Stimulated activated CD4-positive, alpha-beta T cell treated with anti-CD3 and anti-CD28 coated beads, Interleukin-15, amount 100 ng/mL, for 48 hours (primary cell): ENCODE results near the gene FSTL5.

ENCODE experiments used
- DNase-seq, 2 donors: peaks; one replicate each; pipeline ENCODE4 v3.0.0-alpha.2; 2020; ENCODE audit warnings: low read depth in 2 of 2

Gene FSTL5

DNA sequence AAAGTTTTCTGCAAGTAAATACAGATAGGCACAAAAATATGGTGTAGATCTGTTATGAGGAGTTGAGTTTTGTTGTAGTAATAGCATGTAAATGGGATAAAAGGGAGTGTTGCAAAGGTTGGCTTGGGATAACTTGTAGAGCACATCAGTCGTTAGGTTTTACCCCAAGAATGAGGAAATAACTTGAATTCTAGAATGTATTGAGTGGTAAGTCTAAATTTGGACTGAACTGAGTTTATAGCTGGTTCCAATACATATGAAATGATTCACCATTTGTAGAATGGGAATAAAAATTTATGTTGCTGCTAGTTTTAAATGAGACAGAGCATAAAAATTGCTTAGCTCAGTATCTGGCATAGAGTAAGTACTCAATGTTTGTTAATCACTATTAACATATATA, 719.2 kb downstream of the FSTL5 start:
- no peak for DNase-seq

DNA sequence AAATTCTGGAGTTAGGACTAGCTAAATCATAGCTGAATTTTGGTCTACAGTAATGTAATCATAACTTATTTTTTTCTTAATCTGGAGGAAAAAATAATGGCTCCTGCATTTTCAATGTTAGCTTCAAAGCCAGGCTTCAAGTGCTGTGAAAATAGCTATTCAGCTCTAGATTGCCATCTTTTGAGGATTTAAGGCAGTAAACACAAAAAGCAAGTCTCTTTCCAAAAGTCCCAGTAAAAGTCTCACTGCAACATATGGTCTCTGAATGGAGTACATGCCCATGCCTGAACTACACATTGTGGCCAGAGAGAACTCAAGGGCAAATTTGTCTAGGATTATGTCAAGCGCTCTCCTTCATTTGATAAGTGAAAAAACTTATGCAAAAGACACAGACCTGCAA, 720.9 kb downstream of the FSTL5 start:
- no peak for DNase-seq

DNA sequence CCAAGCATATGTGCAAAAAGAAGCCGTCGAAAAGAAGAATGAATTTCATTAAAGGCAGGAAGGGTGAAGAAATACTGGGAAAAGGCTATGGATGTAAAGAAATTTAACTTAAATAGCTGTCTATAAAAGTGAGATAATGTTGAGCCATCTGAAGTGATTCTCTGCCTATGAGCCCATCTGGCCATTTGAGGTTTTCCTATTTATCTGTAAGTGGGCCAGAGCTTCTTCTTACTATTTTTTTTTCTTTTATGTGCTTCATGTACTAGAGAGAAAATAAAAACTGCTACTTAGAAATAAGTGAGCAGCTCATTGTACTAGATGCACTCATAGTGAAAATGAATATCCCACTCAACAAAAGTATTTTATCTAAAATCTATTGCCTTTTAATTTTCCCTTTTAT, 725.7 kb downstream of the FSTL5 start:
- DNase-seq = no peak

DNA sequence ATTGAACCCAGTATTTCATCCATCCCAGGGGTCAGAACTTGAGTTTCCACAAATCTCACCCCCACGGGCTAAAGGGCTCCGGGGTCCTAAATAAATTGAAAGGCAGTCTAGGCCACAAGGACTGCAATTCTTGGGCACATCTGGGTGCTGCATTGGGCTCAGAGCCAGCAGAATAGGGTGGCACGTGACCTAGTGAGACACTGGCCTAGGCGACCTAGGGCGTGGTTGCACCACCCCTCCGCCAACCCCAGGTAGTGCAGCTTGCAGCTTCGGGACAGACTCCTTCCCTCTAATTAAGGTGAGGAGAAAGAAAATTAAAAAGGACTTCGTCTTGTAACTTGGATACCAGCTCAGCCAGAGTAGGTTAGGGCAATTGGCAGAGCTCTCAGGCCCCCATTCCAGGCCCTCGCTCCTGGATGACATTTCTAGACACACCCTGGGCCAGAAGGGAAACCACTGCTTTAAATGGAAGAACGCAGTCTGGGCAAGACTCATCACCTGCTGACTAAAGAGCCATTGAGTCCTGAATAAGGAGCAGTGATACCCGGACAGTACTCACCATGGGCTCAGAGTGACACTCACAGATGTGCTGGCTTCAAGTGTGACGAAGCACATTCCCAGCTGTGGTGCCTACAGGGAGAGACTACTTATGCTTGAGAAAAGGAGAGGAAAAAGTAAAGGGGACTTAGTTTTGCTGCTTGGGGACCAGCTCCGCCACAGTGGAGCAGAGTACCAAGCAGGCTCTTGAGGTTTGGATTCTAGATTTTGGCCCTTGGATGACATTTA, 735.4 kb downstream of the FSTL5 start:
- DNase-seq = no peak

DNA sequence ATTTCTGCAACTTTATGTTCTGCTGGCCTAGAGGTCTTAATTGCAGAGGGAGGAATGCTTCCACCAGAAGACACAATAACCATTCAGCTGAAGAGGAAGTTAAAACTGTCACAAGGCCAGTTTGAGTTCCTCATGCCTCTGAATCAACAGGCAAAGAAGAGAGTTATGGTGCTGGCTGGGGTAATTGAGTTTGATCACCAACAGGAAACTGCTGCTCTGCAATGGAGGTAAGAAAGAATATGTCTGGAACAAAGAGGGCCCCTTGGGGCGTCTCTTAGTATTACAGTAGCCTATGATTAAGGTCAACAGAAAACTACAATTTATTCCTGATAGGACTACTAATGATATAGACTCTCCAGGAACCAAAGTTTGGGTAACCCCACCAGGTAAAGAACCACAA, 744.0 kb downstream of the FSTL5 start:
- no peak for DNase-seq

DNA sequence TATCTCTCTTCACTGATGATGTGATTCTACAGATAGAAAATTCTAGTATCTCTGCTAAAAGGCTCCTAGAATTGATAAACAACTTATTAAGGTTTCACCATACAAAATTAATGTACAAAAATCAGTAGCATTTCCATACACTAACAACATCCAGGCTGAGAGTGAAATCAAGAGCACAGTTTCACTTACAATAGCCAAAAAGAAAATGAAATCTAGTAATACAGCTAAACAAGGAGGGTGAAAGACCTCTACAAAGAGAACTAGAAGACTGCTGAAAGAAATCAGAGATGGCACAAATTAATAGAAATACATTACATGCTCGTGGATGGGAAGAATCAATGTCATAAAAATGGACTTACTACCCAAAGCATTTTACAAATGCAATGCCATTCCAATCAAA, 751.9 kb downstream of the FSTL5 start:
- no peak for DNase-seq

DNA sequence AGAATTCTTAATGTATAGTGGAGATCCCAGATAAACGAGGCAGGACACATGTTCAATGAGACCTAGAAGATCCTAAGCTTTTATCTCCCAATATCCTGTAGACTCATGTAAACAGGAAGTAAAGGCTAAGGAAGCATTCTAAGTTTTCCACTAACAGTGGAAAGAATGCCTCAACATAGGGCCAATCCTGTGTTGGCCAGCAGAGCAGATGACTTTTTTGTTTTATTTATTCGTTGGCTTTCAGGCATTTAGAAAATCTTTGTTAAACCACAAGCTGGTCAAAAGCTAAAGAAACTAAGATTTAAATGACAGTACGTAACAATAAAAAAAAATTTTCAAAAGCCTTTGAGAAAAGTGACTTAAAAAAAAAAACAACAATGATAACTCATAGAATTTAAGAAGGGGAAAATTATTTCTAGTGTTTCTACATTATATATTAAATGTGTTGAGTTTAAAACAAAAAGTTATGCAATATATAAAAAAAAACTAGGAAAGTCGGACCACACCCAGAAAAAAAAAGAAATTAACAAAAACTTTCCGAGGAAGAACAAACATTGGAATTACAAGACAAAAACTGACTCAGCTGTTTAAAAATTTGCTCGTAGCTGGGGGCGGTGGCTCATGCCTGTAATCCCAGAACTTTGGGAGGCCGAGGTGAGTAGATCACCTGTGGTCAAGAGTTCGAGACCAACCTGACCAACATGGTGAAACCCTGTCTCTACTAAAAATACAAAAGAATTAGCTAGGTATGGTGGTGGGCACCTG, 759.3 kb downstream of the FSTL5 start:
- DNase-seq = no peak

DNA sequence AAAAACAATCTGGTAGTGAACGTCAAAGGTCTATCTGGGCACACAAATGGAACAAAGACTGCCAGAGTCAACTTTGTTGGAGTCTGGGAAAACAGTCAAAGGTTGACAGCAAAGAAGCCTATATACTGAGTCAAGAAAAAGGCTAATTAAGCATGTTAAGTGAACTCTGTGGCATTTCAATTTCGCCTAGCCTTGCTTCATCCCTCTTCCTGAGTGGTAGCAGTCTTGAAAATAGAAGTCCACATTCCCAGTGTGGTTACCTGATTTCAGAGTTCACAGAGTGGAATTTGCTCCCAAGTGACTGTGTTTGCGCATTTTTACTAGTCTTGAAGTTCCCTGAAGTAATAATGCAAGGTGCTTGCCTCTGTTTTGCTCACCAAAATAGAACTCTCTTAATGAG, 760.0 kb downstream of the FSTL5 start:
- DNase-seq = no peak

DNA sequence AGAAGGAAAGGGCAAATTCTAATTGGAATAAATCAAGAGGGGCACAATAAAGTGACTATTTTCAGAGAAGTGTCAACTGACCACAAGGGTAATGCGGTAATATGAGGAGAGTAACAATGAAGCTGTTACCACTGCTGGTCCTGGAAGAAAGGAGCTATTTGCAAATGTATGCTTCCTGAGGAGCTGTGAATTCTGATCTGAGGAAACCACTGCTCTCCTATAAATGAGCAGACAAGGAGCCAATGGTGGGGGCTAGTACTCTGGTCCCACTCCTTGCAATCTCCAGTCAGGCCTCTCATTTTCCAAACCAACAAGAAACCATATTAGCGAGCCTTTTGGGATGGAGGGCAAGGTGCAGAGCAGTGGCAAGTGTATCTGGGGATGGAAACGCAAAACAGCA, 770.2 kb downstream of the FSTL5 start:
- DNase-seq = no peak

DNA sequence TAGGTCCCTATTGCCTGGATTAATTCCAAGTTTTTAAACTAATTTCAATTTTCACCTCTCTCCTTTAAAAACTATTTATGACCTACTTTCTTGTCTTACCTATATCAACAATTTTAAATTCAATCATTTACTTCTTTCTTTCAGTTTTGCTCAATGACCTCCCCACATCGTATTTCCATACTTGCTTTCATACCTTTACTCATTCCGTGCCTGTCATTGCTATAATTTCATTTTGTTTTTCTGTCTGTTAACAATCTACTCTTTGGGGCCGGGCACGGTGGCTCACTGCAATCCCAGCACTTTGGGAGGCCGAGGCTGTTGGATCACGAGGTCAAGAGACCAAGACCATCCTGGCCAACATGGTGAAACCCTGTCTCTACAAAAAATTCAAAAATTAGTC, 781.1 kb downstream of the FSTL5 start:
- DNase-seq = no peak

DNA sequence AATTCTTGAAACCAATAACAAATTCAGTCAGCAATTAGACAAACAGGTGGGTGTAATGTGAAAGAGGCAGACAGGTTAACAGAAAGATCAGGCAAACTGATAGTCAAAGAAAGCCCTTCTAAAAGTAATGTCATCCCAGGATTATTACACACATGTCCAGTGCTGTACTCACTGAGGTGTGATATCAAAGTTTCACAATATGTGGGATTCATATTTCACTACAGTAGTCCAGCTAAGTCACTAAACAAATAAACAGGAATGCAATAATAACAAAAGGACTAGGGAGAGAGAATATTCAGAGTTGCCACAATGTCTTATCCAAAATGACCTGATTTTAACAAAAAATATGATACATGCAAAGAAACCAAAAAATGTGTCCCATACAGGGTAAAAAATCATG, 787.5 kb downstream of the FSTL5 start:
- DNase-seq = no peak

DNA sequence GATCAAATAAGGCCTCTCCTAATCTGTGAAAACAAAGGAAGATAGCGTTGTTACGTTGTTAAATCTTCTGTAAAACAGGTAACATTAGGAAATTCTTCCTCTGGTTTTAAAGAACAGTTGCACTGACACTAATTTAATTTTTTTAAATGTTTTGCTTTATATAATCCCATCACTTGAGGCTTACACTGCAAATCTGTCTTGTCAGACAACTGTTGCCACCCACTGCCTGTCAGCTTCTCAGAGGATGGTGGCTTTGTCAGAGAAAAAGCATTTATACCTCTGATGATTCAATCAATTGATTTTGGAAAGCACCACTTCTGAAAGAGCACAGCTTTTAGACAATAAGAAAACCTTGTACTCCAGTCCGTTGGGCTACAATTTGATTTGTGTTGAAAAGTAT, 799.1 kb downstream of the FSTL5 start:
- no peak for DNase-seq

DNA sequence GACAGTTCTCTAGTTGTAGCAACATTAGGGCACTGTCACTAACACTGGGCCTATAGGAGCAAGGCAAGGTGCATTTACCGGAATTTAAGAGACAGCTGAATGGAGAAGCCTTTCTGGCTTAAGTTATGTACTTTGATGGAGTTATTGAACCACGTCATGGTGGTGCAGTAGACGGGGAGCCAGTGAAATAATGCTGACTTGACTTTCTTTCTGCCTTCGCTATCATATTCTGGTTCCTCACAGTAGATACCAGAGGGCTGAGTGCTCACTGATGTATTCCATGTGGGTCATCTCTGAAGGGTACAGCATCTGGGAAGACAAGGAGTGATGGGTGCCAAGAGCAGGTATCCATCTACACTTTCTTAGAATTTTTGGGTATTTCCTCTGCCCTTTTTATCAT, 802.8 kb downstream of the FSTL5 start:
- no peak for DNase-seq

DNA sequence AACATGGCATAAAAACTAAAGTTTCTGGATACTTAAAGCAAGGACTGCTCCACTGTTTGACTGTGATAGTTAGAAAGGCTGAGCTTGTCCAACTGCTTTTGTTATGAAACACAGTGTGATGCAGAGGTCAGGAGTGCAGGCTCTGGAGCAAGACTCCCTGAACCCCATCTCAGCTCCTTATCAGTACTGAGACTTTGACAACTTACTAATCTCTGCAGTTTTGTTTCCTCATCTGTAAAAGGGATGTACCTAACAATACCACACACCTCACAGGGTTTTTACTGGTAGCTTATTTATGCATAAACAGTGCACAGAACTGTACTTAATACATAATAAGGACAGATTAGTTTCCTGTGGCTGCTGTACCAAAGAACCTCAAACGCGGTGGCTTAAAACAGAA, 804.3 kb downstream of the FSTL5 start:
- no peak for DNase-seq

DNA sequence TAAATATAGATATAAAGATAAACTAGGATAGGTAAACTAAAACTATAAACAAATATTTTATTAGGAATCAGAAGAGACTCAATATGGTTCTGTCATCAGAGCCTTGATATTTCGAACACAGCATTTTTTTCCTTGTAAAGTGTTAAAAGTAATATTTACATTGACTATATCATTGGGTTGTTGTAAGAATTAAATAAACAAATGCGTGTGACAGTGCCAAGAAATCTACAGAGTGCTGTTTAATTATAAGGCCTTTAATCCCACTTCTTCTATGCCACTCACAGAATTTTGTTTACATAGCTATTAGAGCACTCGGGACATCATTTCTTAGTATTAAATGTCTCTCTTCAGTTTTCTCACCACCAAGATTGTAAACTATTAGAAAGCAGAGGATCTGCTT, 807.4 kb downstream of the FSTL5 start:
- no peak for DNase-seq

DNA sequence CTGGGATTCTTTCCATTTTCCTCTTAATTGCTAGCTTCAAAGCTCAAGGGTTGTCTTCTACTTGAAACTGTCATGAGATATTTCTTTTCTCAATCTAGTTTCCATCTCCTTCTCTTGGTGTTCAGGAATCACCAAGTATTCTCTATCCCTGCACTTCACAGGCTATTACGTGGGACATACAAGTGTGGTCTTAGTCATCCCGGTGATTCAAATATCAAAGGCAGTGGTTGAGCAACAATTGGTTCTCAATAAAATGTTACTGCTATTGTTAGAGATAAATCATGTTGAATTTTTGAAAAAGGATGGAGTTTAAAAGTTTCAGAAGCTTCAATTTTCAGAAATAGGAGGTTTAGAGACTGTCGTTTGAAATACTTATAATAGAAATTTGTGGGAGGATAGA, 812.9 kb downstream of the FSTL5 start:
- no peak for DNase-seq

DNA sequence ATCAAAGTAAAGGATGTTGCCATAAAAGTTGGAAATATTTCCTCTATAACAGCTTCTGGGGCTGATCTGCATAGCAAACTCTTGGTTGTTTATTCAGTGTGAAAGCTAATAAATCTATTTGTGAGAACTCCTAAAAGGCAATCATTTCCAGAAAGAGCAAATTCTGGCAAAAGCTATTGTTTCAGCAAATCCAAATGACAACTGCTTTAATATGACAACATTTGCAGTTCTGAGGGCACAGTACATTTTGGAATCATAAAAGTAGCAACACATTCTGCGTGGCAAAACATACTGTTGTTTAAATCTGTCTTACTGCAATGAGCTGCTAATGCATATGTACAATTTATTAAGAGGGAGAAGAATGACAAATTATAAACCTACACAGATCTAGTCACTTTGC, 818.1 kb downstream of the FSTL5 start:
- no peak for DNase-seq

DNA sequence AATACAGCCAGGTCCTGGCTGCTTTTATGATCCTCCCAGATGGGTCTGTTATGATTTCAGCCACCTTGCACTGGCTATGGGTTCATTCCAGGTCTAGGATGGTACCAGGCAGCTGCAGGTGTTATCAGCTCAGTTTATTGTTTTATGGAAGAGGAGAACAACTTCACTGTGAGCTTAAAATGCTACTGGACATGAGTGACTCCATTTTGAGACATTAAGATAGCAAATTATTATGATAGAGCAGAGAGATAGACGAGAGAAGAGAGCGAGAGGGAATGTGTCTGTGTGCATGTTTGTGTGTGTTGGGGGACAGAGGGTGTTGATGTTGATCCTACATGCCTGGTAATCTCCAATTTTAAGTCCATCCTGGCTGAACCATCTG, 820.2 kb downstream of the FSTL5 start:
- DNase-seq = no peak

DNA sequence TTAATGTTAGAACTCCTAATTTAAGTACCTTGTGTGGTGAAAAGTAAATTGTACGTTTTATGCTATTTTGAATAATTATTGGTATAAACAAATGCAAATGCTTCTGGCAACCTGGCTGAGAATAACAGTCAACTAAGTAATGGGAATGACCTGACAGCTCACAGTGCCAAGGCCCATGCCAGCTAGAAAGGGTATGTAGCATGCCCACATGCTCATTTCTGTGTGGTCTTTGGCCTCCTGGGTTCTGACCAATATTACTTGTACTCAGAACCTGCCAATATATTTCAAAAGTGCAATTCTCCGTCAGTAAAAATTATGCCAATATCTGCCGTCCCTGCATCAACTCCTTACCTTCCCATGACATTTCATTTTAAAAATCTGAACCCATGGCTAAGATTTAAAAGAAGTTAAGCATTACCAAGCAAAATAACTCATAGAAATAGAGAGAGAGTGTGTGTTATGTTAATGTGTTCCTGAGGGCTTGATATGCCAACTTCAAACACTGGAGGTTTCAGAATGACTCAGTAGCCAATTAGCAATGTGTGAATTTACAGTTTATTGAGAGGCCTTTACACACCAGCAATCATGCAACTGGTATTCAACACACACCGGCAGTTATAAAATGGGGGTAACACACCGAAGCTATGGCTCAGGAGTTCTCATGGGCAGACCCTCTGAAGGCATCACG, 820.8 kb downstream of the FSTL5 start:
- no peak for DNase-seq

DNA sequence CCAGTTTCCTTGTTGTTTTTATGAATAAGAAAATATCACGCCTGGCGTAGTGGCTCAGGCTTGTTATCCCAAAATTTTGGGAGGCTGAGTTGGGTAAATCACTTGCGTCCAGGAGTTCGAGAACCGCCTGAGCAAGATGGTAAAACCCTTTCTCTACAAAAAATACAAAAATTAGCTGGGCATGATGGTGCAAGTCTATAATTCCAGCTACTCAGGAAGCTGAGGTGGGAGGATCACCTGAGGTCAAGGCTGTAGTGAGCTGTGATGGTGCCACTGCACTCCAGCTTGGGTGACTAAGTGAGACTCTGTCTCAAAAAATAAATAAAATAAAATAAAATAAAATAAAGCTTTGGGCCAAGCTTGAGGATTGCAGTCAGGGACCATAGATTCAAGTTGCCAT, 827.2 kb downstream of the FSTL5 start:
- DNase-seq = no peak

DNA sequence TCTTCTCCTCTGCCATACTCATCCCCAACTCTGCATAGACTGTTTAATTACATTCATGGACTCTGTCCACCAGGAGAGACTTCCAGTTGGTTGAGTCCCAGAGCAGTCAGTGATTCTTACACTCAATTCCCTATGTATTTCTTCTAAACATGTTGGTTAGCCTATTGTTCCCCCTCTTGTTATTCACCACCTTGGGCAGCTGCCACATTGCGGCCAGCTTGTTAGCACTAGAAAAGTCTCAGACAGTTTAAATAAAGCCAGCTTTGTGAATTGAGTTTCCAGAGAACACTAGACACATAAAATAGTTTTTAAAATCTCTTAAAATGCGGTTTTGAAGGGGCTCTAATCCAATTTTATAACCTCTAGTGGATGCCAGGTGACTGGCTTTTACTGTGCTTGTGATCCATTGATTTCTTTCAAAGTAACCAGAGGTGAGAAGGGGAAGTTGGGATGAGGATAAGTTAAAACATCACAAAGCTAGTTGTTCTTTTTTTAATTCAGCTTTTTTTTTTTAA, 827.7 kb downstream of the FSTL5 start:
- no peak for DNase-seq
